H1 (cell line): ENCODE results near the gene MYO16. TPM values are rescaled to one million over a fixed set of nuclear protein-coding genes. Genes with fewer than 3 reads are reported as not detected.

Source experiments
- CTCF ChIA-PET: fragments of 300-600 bp; sonication (Branson Sonifier 250); formaldehyde crosslinking; loops from one replicate; lab custom pipeline; 2021; ENCODE audit not compliant: partially characterized antibody; lab: Charles Lee
- POLR2A ChIA-PET: fragments of 300-600 bp; sonication (Branson Sonifier 250); formaldehyde crosslinking; loops from one replicate; lab custom pipeline; 2021; ENCODE audit warnings: inconsistent platforms; ENCODE audit not compliant: partially characterized antibody; lab: Charles Lee
- DNase-seq, 2 experiments: peaks; one replicate each; pipeline versions ENCODE4 v3.0.0 to v3.0.0-alpha.2; 2010 to 2022; ENCODE audit warnings: low spot score in 2 of 2, low read depth in 1 of 2, mixed read lengths in 1 of 2
- FAIRE-seq: peaks from 2 replicates; lab custom pipeline; 2011; peaks lifted over from hg19 to GRCh38; lab: Jason Lieb, UNC
- H2AFZ ChIP-seq: 2 replicates; pipeline ENCODE4 v1.8.1; 2012; ENCODE audit warnings: low read length, inconsistent platforms
- H2AK5ac ChIP-seq: 2 replicates; pipeline ENCODE4 v1.6.1; 2013; ENCODE audit warnings: low read depth, low read length
- H2BK120ac ChIP-seq: replicated peaks from 2 replicates; pipeline ENCODE3; 2013; ENCODE audit warnings: low read depth, low read length, inconsistent platforms
- H2BK12ac ChIP-seq: 2 replicates; pipeline ENCODE4 v1.6.1; 2013; ENCODE audit warnings: low read depth, low read length
- H2BK15ac ChIP-seq: 2 replicates; pipeline ENCODE4 v1.6.1; 2013; ENCODE audit warnings: low read length
- H2BK20ac ChIP-seq: 2 replicates; pipeline ENCODE4 v1.6.1; 2013; ENCODE audit warnings: low read length
- H2BK5ac ChIP-seq: 2 replicates; pipeline ENCODE4 v1.6.1; 2013; ENCODE audit warnings: low read depth, low read length
- H3K14ac ChIP-seq: 2 replicates; pipeline ENCODE4 v1.6.1; 2013; ENCODE audit warnings: inconsistent platforms; ENCODE audit not compliant: insufficient read length
- H3K18ac ChIP-seq: 2 replicates; pipeline ENCODE4 v1.6.1; 2013; ENCODE audit warnings: low read length; ENCODE audit errors: extremely low read depth
- H3K23ac ChIP-seq: 2 replicates; pipeline ENCODE4 v1.6.1; 2013; ENCODE audit warnings: inconsistent platforms; ENCODE audit not compliant: insufficient read length
- H3K23me2 ChIP-seq: 2 replicates; pipeline ENCODE4 v1.6.1; 2013; ENCODE audit warnings: low read depth, low read length
- H3K27ac ChIP-seq: 2 replicates; pipeline ENCODE4 v1.6.1; 2011; ENCODE audit warnings: low read depth, low read length, inconsistent platforms
- H3K27me3 ChIP-seq, 4 experiments: replicated peaks in 1 of 4; 1 replicate in 1 of 4; 2 replicates in 3 of 4; pipeline versions ENCODE4 v1.6.1 to v1.8.1; 2011 to 2013; ENCODE audit warnings: low read length in 3 of 4, mild to moderate bottlenecking in 3 of 4, inconsistent platforms in 2 of 4, mixed read lengths in 2 of 4, moderate library complexity in 1 of 4; ENCODE audit not compliant: control insufficient read depth in 3 of 4, insufficient read depth in 3 of 4; ENCODE audit errors: extremely low read depth in 1 of 4
- H3K36me3 ChIP-seq, 4 experiments: 2 replicates each; pipeline versions ENCODE4 v1.6.1 to v1.8.1; 2011 to 2013; ENCODE audit warnings: mild to moderate bottlenecking in 4 of 4, low read length in 3 of 4, moderate library complexity in 2 of 4, control low read depth in 1 of 4, inconsistent platforms in 1 of 4; ENCODE audit not compliant: insufficient read depth in 4 of 4, control insufficient read depth in 2 of 4
- H3K4ac ChIP-seq: replicated peaks from 2 replicates; pipeline ENCODE3; 2013; ENCODE audit warnings: low read length, low read depth, mixed read lengths, inconsistent platforms; ENCODE audit not compliant: insufficient read length
- H3K4me1 ChIP-seq, 4 experiments: replicated peaks in 1 of 4; 1 replicate in 1 of 4; 2 replicates in 3 of 4; pipeline versions ENCODE4 v1.6.1 to v1.8.1; 2011 to 2013; ENCODE audit warnings: low read length in 3 of 4, inconsistent platforms in 2 of 4, mixed read lengths in 1 of 4; ENCODE audit not compliant: insufficient read depth in 4 of 4, control insufficient read depth in 3 of 4
- H3K4me2 ChIP-seq, 2 experiments: 2 replicates each; pipeline versions ENCODE4 v1.6.1 to v1.8.1; 2011 to 2013; ENCODE audit warnings: low read depth in 2 of 2, low read length in 2 of 2, control low read depth in 1 of 2, inconsistent platforms in 1 of 2, mild to moderate bottlenecking in 1 of 2; ENCODE audit not compliant: insufficient read depth in 1 of 2
- H3K4me3 ChIP-seq, 4 experiments: fragments of 200-600, 300-600 bp in 1 of 4; sonication (generic), shearing (Covaris generic), sonication (Bioruptor Twin) in 1 of 4; 2 replicates each; pipeline versions ENCODE4 v1.5.1 to v1.8.1; 2011 to 2016; ENCODE audit warnings: low read length in 4 of 4, low read depth in 3 of 4, control low read depth in 2 of 4, inconsistent platforms in 2 of 4, mild to moderate bottlenecking in 2 of 4, mixed read lengths in 1 of 4, moderate library complexity in 1 of 4; ENCODE audit not compliant: insufficient read depth in 2 of 4; ENCODE audit errors: extremely low read depth in 1 of 4
- H3K56ac ChIP-seq: replicated peaks from 2 replicates; pipeline ENCODE3; 2013; ENCODE audit warnings: low read depth, mild to moderate bottlenecking, mixed read lengths, low read length, inconsistent platforms; ENCODE audit not compliant: insufficient read length
- H3K79me1 ChIP-seq: 2 replicates; pipeline ENCODE4 v1.6.1; 2013; ENCODE audit warnings: low read depth, low read length, control low read depth
- H3K79me2 ChIP-seq, 2 experiments: 2 replicates each; pipeline versions ENCODE4 v1.6.1 to v1.8.1; 2012 to 2013; ENCODE audit warnings: low read length in 2 of 2, mild to moderate bottlenecking in 2 of 2, inconsistent platforms in 1 of 2; ENCODE audit not compliant: insufficient read depth in 2 of 2, control insufficient read depth in 1 of 2
- H3K9ac ChIP-seq, 4 experiments: replicated peaks in 1 of 4; 1 replicate in 1 of 4; 2 replicates in 3 of 4; pipeline versions ENCODE4 v1.6.1 to v1.8.1; 2011 to 2013; ENCODE audit warnings: low read depth in 3 of 4, low read length in 3 of 4, control low read depth in 2 of 4, mild to moderate bottlenecking in 2 of 4, moderate library complexity in 2 of 4, inconsistent platforms in 1 of 4; ENCODE audit errors: extremely low read depth in 1 of 4
- H3K9me3 ChIP-seq, 2 experiments: 2 replicates each; pipeline versions ENCODE4 v1.6.1 to v1.8.1; 2012 to 2013; ENCODE audit warnings: mild to moderate bottlenecking in 2 of 2, moderate library complexity in 2 of 2, control low read depth in 1 of 2, inconsistent platforms in 1 of 2, low read depth in 1 of 2, low read length in 1 of 2, mixed read lengths in 1 of 2; ENCODE audit not compliant: insufficient read depth in 2 of 2
- H4K20me1 ChIP-seq, 2 experiments: replicated peaks in 1 of 2; 2 replicates each; pipeline versions ENCODE3 to v1.8.1; 2011 to 2013; ENCODE audit warnings: inconsistent platforms in 2 of 2, low read length in 2 of 2, mild to moderate bottlenecking in 1 of 2; ENCODE audit not compliant: insufficient read depth in 2 of 2, control insufficient read depth in 1 of 2
- H4K5ac ChIP-seq: 2 replicates; pipeline ENCODE4 v1.6.1; 2013; ENCODE audit warnings: low read length, low read depth, mixed read lengths, inconsistent platforms; ENCODE audit not compliant: insufficient read length
- H4K8ac ChIP-seq: 2 replicates; pipeline ENCODE4 v1.8.0; 2013; ENCODE audit warnings: mild to moderate bottlenecking, moderate library complexity, low read length, inconsistent platforms; ENCODE audit not compliant: insufficient read depth; ENCODE audit errors: extremely low read depth
- H4K91ac ChIP-seq: replicated peaks from 2 replicates; pipeline ENCODE3; 2013; ENCODE audit warnings: low read length, mixed read lengths, inconsistent platforms; ENCODE audit not compliant: insufficient read length
- ASH2L ChIP-seq: fragments of 200-600, 300-600 bp; sonication (generic); IDR thresholded peaks from one replicate; pipeline ENCODE4 v1.7.1; 2017; ENCODE audit warnings: low read length
- ATF3 ChIP-seq: IDR thresholded peaks from 2 replicates; pipeline ENCODE4 v1.6.1; 2011; ENCODE audit warnings: low read depth, mild to moderate bottlenecking, low read length; ENCODE audit not compliant: insufficient read depth
- CBX5 ChIP-seq: fragments of 300-800, 300-1000 bp; sonication (generic); IDR thresholded peaks from 2 replicates; pipeline ENCODE4 v1.7.1; 2016; ENCODE audit warnings: antibody characterized with exemption, low read length, low read depth
- MAX ChIP-seq: IDR thresholded peaks from 2 replicates; pipeline ENCODE4 v1.6.1; 2012; ENCODE audit warnings: inconsistent platforms
- POLR2A ChIP-seq, 2 experiments: IDR thresholded peaks; 1 replicate in 1 of 2; 2 replicates in 1 of 2; pipeline ENCODE4 v1.6.1; 2011; ENCODE audit warnings: low read depth in 2 of 2, low read length in 2 of 2, mild to moderate bottlenecking in 2 of 2; ENCODE audit errors: control extremely low read depth in 1 of 2
- RAD21 ChIP-seq, 2 experiments: IDR thresholded peaks in 1 of 2; conservative IDR thresholded peaks in 1 of 2; 2 replicates each; pipeline ENCODE4 v1.6.1; 2011; ENCODE audit warnings: low read depth in 2 of 2, low read length in 2 of 2, improper control_type of control experiment in 1 of 2, inconsistent platforms in 1 of 2, mild to moderate bottlenecking in 1 of 2, moderate library complexity in 1 of 2
- RNF2 ChIP-seq: fragments of 200-900, 300-1000 bp; sonication (generic); IDR thresholded peaks from 2 replicates; pipeline ENCODE4 v1.7.1; 2016; ENCODE audit warnings: borderline replicate concordance, low read depth, mild to moderate bottlenecking, antibody characterized with exemption, low read length; ENCODE audit not compliant: poor library complexity, severe bottlenecking; ENCODE audit errors: missing control alignments
- RXRA ChIP-seq: IDR thresholded peaks from 2 replicates; pipeline ENCODE4 v1.6.1; 2011; ENCODE audit warnings: low read depth, mild to moderate bottlenecking, low read length, moderate library complexity; ENCODE audit not compliant: insufficient read depth
- SP1 ChIP-seq: IDR thresholded peaks from 2 replicates; pipeline ENCODE4 v1.6.1; 2011; ENCODE audit warnings: low read depth, low read length
- TAF1 ChIP-seq: IDR thresholded peaks from 2 replicates; pipeline ENCODE4 v1.6.1; 2011; ENCODE audit warnings: mild to moderate bottlenecking, low read depth, low read length
- WGBS, 2 experiments: shearing (Covaris generic) in 1 of 2; methylation state at CpG; one replicate each; pipeline versions ENCODE4 v1.1.6 to v1.1.7; 2013 to 2015; ENCODE audit warnings: low lambda C conversion rate in 2 of 2, mixed read lengths in 2 of 2, inconsistent platforms in 1 of 2, low coverage in 1 of 2, missing lambda C conversion rate in 1 of 2; ENCODE audit not compliant: insufficient replicate concordance in 2 of 2, insufficient coverage in 1 of 2, insufficient read length in 1 of 2; ENCODE audit errors: extremely low coverage in 1 of 2, missing lambda C conversion rate in 1 of 2; 5-methylcytosine and 5-hydroxymethylcytosine counted together
- polyA plus RNA-seq, 7 experiments: library from polyadenylated mRNA; depleted of rRNA in 3 of 7; stranded (reverse) in 5 of 7; unstranded in 2 of 7; fragments of >200 nt in 5 of 7; fragments of 200-250 nt in 2 of 7; gene quantifications; 1 replicate in 5 of 7; 2 replicates in 1 of 7; 4 replicates in 1 of 7; pipeline versions ENCODE4 v1.2.1 to v1.2.3, GENCODE V29; 2011 to 2013; ENCODE audit warnings: missing spikeins in 2 of 7, mixed read lengths in 2 of 7
- total RNA-seq: library from RNA; stranded (reverse); fragmentation: NEBNext Ultra II Directional; extraction: Animal tissue kit (Norgen Biotek cat#: 25700); gene quantifications from 2 replicates; pipeline ENCODE4 v1.2.1, GENCODE V29; 2021

The MYO16 gene
- total and polyA plus RNA-seq, 2 of the 8 experiments (the other 6 are each of a cell fraction or from before 2014, with no cell fraction given): 0.02 to 0.22 TPM

DNA sequence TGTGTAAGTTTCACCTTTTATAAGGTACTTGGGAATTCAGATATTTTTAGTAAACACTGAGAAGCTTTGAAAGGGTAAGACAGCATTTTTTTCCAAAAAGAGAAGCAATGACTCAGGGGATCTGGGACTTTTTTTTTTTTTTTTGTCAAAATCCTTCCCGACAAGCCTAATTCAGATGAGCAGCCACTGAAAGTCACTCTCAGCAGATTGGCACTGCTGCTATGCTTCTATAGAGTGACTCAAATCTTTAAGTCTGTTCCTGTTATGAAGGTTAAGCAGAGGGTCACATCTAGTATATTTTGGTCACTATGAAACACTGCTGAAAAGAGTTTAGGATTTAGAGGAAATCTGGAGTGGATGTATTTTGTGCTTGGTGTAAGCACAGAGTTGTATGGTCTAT is 571.1 kb downstream of the MYO16 start:
- Histone ChIP-seq H2AK5ac (no peak overlapping the region), H3K9ac (no peak overlapping the region), H3K27me3 (peaks cover 0 to 1% (median 0%) of the 10 kb centered on the region in 4 experiments; a peak in 1 of 7 replicates), H3K27ac (no peak overlapping the region), H3K56ac (no peak overlapping the region), H3K14ac (no peak overlapping the region), H3K4ac (no peak overlapping the region), H2BK20ac (no peak overlapping the region), H3K4me3 (no peak overlapping the region), H4K5ac (no peak overlapping the region), H2BK15ac (no peak overlapping the region), H3K23ac (no peak overlapping the region), H3K4me1 (peaks cover 0 to 4% (median 1%) of the 10 kb centered on the region in 4 experiments; a peak in 2 of 7 replicates), H3K79me2 (no peaks in the 10 kb centered on the region), H3K9me3 (no peaks in the 10 kb centered on the region), H3K36me3 (no peaks in the 10 kb centered on the region), H3K23me2 (no peaks in the 10 kb centered on the region), H4K20me1 (no peaks in the 10 kb centered on the region), H3K79me1 (no peaks in the 10 kb centered on the region), H3K18ac (no peak overlapping the region), H3K4me2 (no peak overlapping the region), H2AFZ (no peak overlapping the region), H2BK120ac (no peak overlapping the region), H2BK5ac (no peak overlapping the region), H4K91ac (no peak overlapping the region), H2BK12ac (no peak overlapping the region), H4K8ac (no peak overlapping the region)
- 100% methylated on average over 1 of the region's 1 CpG; no CpG with 5 or more reads in 1 of the 2 experiments for WGBS, 2 experiments
- ChIA-PET POLR2A (no interaction called here), CTCF (interaction anchor here (0.6 kb wide), 1 partner anchor 133 kb away, joined by 3 read pairs; no protein-coding TSS in a partner anchor)
- no peak for FAIRE-seq
- no peak for DNase-seq
- TF ChIP-seq CBX5 (no peak), TAF1 (no peak), ASH2L (no peak), ATF3 (no peak), POLR2A (IDR thresholded peaks at IDR 0.05; ENCODE audit: control extremely low read depth in 1 of 2, low read depth in 2 of 2, low read length in 2 of 2) (no peak), RNF2 (no peak), RAD21 (IDR thresholded peaks at IDR 0.05 in 1 of 2, conservative IDR thresholded peaks at IDR 0.05 in 1 of 2; ENCODE audit: low read depth in 2 of 2, low read length in 2 of 2) (no peak), MAX (no peak), RXRA (no peak), SP1 (no peak)
